Measurements from ENCODE around the gene MLF2. TPM values are rescaled to one million over a fixed set of nuclear protein-coding genes. Genes with fewer than 3 reads are reported as not detected.

MLF2 gene
- total RNA-seq, 2 experiments from 2014 or later: 79.7 to 87.3 TPM

- Histone ChIP-seq H3K4me3 (ENCODE audit: low read depth, low read length, poor library complexity, severe bottlenecking) (no peak overlapping the region), H3K4me2 (ENCODE audit: low read length) (peak overlapping the region; percentile 87), H3K79me2 (ENCODE audit: insufficient read depth, low read depth, low read length) (peaks cover 8% of the 10 kb centered on the region; the same call in 1 of the 2 replicates), H3K27ac (ENCODE audit: low read depth, low read length, poor library complexity, severe bottlenecking) (no peak overlapping the region), H4K20me1 (ENCODE audit: insufficient read depth, low read length) (no peaks in the 10 kb centered on the region), H3K9me2 (ENCODE audit: insufficient read depth, low read length) (no peaks in the 10 kb centered on the region), H3K36me3 (ENCODE audit: insufficient read depth, low read length) (peaks cover 24% of the 10 kb centered on the region; the same call in 1 of the 2 replicates), H2AFZ (ENCODE audit: low read length) (no peak overlapping the region), H3K4me1 (ENCODE audit: insufficient read depth, low read length, poor library complexity, severe bottlenecking) (peaks cover 23% of the 10 kb centered on the region), H3K9me3 (ENCODE audit: low read length) (no peaks in the 10 kb centered on the region)
- BruUV-seq (replicated peaks): no TSS peak
- intact Hi-C loops (cut with micrococcal nuclease; ENCODE audit: unreplicated experiment): no loop called here
- ChIA-PET CTCF (ENCODE audit: unreplicated experiment) (interaction anchor here (0.8 to 3.6 kb wide), 5 partner anchors 12 to 141 kb away, joined by 4 to 21 read pairs (median 6); partner anchors contain the start of gene PTMS), POLR2A (interaction anchor here (0.5 to 1.3 kb wide), 4 partner anchors 8 to 123 kb away, joined by 3 to 5 read pairs (median 4); no protein-coding TSS in a partner anchor)
- TF ChIP-seq EZH2phosphoT487 (IDR thresholded peaks at IDR 0.05; ENCODE audit: borderline replicate concordance, low read depth, low read length): no peak
- TF ChIP-seq CTCF (conservative IDR thresholded peaks at IDR 0.05; ENCODE audit: low read length): no peak
- DNase-seq (ENCODE audit: low spot score): no peak
Observed at GRCh38 chr12:6754411-6754810, 1.5 kb upstream of the MLF2 start.

GRCh38 chr12:6753772-6754356 lies 923 bp upstream of the MLF2 start:
- no TSS peak for BruUV-seq (replicated peaks)
- H3K9me2 ChIP-seq (ENCODE audit: insufficient read depth, low read length): no peaks in the 10 kb centered on the region
- no peaks in the 10 kb centered on the region for H4K20me1 ChIP-seq (ENCODE audit: insufficient read depth, low read length)
- TF ChIP-seq EZH2phosphoT487 (IDR thresholded peaks at IDR 0.05; ENCODE audit: borderline replicate concordance, low read depth, low read length): no peak
- peak; percentile 97 for TF ChIP-seq CTCF (conservative IDR thresholded peaks at IDR 0.05; ENCODE audit: low read length)
- DNase-seq (ENCODE audit: low spot score): no peak
- H3K4me3 ChIP-seq (ENCODE audit: low read depth, low read length, poor library complexity, severe bottlenecking): peak overlapping the region; percentile 89
- no peak overlapping the region for H3K27ac ChIP-seq (ENCODE audit: low read depth, low read length, poor library complexity, severe bottlenecking)
- no peak overlapping the region for H2AFZ ChIP-seq (ENCODE audit: low read length)
- H3K79me2 ChIP-seq (ENCODE audit: insufficient read depth, low read depth, low read length): peaks cover 8% of the 10 kb centered on the region; the same call in 1 of the 2 replicates
- ChIA-PET CTCF (ENCODE audit: unreplicated experiment) (interaction anchor here (0.8 to 3.6 kb wide), 7 partner anchors 13 to 140 kb away, joined by 4 to 21 read pairs (median 6); partner anchors contain the start of genes GNB3 and PTMS), POLR2A (interaction anchor here (0.5 to 2.5 kb wide), 14 partner anchors 8 to 124 kb away, joined by 3 to 18 read pairs (median 4); partner anchors contain the start of genes CDCA3, COPS7A, USP5 and ZNF384)
- peaks cover 29% of the 10 kb centered on the region; the same call in 1 of the 2 replicates for H3K36me3 ChIP-seq (ENCODE audit: insufficient read depth, low read length)
- H3K4me2 ChIP-seq (ENCODE audit: low read length): peak overlapping the region; percentile 87
- intact Hi-C loops (cut with micrococcal nuclease; ENCODE audit: unreplicated experiment): loop anchor here (1.0 to 2.0 kb wide), 5 partner anchors 12 to 71 kb away; partner anchors contain the start of genes COPS7A and PTMS
- peaks cover 23% of the 10 kb centered on the region for H3K4me1 ChIP-seq (ENCODE audit: insufficient read depth, low read length, poor library complexity, severe bottlenecking)
- H3K9me3 ChIP-seq (ENCODE audit: low read length): no peaks in the 10 kb centered on the region

Data from OCI-LY7 (cell line).